ENCODE results near the gene RBMS3. TPM values are rescaled to one million over a fixed set of nuclear protein-coding genes. Genes with fewer than 3 reads are reported as not detected.

Gene RBMS3
- total RNA-seq, 1 experiment from 2014 or later = 8.7 TPM

DNA sequence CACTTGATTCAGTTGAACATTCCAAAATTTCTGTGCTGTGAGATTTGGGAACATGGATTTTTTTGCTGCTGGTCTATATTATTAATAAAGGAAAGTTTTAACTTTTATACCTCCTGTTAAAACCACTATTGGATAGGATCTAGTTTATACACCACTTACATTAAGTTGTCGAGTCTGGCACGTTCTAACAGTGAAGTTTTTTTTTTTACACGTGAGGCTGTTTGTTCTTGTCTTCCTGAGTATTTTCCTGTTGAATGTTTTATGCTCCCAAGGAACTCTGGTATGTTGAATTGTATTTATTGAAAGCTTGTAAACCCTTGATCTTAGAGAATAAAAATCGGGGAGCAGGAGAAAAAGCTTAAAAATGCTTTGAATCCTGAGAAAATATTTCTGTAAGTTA is 338.8 kb downstream of the RBMS3 start:
- H3K9me3 Mint-ChIP-seq = no peaks in the 10 kb centered on the region
- H3K27me3 Mint-ChIP-seq (ENCODE audit: low read depth) = no peaks in the 10 kb centered on the region
- ChIA-PET POLR2A (no interaction called here), CTCF (no interaction called here)
- H3K27ac Mint-ChIP-seq = no peak overlapping the region
- H3K4me1 Mint-ChIP-seq = peaks cover 6% of the 10 kb centered on the region
- ATAC-seq (no peak), DNase-seq (ENCODE audit: low spot score) (no peak)
- H3K4me3 Mint-ChIP-seq = no peak overlapping the region
- TF ChIP-seq, protein P1, sequence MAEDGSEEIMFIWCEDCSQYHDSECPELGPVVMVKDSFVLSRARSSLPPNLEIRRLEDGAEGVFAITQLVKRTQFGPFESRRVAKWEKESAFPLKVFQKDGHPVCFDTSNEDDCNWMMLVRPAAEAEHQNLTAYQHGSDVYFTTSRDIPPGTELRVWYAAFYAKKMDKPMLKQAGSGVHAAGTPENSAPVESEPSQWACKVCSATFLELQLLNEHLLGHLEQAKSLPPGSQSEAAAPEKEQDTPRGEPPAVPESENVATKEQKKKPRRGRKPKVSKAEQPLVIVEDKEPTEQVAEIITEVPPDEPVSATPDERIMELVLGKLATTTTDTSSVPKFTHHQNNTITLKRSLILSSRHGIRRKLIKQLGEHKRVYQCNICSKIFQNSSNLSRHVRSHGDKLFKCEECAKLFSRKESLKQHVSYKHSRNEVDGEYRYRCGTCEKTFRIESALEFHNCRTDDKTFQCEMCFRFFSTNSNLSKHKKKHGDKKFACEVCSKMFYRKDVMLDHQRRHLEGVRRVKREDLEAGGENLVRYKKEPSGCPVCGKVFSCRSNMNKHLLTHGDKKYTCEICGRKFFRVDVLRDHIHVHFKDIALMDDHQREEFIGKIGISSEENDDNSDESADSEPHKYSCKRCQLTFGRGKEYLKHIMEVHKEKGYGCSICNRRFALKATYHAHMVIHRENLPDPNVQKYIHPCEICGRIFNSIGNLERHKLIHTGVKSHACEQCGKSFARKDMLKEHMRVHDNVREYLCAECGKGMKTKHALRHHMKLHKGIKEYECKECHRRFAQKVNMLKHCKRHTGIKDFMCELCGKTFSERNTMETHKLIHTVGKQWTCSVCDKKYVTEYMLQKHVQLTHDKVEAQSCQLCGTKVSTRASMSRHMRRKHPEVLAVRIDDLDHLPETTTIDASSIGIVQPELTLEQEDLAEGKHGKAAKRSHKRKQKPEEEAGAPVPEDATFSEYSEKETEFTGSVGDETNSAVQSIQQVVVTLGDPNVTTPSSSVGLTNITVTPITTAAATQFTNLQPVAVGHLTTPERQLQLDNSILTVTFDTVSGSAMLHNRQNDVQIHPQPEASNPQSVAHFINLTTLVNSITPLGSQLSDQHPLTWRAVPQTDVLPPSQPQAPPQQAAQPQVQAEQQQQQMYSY (CRISPR knock-in tag; IDR thresholded peaks at IDR 0.05) = no peak
- TF ChIP-seq, protein P2, sequence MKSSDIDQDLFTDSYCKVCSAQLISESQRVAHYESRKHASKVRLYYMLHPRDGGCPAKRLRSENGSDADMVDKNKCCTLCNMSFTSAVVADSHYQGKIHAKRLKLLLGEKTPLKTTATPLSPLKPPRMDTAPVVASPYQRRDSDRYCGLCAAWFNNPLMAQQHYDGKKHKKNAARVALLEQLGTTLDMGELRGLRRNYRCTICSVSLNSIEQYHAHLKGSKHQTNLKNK (CRISPR knock-in tag; IDR thresholded peaks at IDR 0.05) = no peak
- no peak for TF ChIP-seq EMX1 (CRISPR knock-in tag; IDR thresholded peaks at IDR 0.05)
- no peak for TF ChIP-seq NR1H2 (CRISPR knock-in tag; IDR thresholded peaks at IDR 0.05)
- TF ChIP-seq, protein P3, sequence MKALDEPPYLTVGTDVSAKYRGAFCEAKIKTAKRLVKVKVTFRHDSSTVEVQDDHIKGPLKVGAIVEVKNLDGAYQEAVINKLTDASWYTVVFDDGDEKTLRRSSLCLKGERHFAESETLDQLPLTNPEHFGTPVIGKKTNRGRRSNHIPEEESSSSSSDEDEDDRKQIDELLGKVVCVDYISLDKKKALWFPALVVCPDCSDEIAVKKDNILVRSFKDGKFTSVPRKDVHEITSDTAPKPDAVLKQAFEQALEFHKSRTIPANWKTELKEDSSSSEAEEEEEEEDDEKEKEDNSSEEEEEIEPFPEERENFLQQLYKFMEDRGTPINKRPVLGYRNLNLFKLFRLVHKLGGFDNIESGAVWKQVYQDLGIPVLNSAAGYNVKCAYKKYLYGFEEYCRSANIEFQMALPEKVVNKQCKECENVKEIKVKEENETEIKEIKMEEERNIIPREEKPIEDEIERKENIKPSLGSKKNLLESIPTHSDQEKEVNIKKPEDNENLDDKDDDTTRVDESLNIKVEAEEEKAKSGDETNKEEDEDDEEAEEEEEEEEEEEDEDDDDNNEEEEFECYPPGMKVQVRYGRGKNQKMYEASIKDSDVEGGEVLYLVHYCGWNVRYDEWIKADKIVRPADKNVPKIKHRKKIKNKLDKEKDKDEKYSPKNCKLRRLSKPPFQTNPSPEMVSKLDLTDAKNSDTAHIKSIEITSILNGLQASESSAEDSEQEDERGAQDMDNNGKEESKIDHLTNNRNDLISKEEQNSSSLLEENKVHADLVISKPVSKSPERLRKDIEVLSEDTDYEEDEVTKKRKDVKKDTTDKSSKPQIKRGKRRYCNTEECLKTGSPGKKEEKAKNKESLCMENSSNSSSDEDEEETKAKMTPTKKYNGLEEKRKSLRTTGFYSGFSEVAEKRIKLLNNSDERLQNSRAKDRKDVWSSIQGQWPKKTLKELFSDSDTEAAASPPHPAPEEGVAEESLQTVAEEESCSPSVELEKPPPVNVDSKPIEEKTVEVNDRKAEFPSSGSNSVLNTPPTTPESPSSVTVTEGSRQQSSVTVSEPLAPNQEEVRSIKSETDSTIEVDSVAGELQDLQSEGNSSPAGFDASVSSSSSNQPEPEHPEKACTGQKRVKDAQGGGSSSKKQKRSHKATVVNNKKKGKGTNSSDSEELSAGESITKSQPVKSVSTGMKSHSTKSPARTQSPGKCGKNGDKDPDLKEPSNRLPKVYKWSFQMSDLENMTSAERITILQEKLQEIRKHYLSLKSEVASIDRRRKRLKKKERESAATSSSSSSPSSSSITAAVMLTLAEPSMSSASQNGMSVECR (CRISPR knock-in tag; IDR thresholded peaks at IDR 0.05; ENCODE audit: borderline replicate concordance) = no peak
- TF ChIP-seq, protein P4, sequence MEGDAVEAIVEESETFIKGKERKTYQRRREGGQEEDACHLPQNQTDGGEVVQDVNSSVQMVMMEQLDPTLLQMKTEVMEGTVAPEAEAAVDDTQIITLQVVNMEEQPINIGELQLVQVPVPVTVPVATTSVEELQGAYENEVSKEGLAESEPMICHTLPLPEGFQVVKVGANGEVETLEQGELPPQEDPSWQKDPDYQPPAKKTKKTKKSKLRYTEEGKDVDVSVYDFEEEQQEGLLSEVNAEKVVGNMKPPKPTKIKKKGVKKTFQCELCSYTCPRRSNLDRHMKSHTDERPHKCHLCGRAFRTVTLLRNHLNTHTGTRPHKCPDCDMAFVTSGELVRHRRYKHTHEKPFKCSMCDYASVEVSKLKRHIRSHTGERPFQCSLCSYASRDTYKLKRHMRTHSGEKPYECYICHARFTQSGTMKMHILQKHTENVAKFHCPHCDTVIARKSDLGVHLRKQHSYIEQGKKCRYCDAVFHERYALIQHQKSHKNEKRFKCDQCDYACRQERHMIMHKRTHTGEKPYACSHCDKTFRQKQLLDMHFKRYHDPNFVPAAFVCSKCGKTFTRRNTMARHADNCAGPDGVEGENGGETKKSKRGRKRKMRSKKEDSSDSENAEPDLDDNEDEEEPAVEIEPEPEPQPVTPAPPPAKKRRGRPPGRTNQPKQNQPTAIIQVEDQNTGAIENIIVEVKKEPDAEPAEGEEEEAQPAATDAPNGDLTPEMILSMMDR (IDR thresholded peaks at IDR 0.05) = no peak
- TF ChIP-seq, protein P5, sequence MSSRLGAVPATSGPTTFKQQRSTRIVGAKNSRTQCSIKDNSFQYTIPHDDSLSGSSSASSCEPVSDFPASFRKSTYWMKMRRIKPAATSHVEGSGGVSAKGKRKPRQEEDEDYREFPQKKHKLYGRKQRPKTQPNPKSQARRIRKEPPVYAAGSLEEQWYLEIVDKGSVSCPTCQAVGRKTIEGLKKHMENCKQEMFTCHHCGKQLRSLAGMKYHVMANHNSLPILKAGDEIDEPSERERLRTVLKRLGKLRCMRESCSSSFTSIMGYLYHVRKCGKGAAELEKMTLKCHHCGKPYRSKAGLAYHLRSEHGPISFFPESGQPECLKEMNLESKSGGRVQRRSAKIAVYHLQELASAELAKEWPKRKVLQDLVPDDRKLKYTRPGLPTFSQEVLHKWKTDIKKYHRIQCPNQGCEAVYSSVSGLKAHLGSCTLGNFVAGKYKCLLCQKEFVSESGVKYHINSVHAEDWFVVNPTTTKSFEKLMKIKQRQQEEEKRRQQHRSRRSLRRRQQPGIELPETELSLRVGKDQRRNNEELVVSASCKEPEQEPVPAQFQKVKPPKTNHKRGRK (CRISPR knock-in tag; IDR thresholded peaks at IDR 0.05; ENCODE audit: borderline replicate concordance) = no peak
- no peaks in the 10 kb centered on the region for H3K36me3 Mint-ChIP-seq

DNA sequence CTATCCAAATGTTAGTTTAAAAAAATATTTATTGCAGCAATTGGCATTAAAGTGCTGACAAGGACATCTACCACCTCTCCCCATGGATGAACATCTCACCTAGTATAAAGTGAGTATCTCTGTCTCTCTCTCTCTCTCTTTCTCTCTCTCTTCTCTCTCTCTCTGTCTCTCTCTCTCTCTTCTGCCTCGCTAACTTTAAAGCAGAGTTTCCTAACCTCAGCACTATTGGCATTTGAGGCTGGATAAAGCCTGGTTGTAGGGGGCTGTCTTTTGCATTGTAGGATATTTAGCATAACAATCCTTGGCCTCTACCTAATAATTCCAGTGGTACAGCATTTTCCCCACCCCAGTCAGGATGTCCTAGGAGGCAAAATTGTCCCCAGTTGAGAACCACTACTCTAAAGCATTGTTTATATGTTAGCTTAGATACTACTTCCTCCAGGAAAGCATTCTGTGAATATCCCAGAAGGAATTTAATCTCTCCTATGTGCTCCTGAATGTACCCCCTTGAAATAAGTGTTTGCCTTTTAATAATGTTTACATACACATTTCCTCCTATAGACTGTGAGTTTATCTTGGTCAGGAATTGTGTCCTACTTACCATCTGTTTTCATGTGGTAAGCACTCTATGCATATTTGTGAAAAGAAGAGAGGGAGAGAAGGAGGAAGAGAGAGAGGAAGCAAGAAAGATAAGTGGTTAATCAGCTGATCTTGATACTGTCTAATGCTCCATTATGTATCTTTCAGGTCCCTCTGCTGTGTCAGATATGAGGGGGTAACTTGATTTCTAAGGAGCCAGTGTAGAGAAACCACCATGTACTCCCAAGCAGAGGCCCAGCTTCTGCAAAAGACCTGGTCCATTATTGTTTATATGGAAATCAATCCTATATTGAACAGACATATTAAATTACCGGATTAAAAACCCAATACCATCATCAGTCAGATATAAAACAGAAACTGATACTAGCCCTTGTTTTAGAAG is 346.6 kb downstream of the RBMS3 start:
- Mint-ChIP-seq H3K4me1 (peaks cover 36% of the 10 kb centered on the region), H3K36me3 (no peaks in the 10 kb centered on the region), H3K4me3 (no peak overlapping the region), H3K27me3 (ENCODE audit: low read depth) (no peaks in the 10 kb centered on the region), H3K9me3 (no peaks in the 10 kb centered on the region), H3K27ac (no peak overlapping the region)
- TF ChIP-seq, protein P6, sequence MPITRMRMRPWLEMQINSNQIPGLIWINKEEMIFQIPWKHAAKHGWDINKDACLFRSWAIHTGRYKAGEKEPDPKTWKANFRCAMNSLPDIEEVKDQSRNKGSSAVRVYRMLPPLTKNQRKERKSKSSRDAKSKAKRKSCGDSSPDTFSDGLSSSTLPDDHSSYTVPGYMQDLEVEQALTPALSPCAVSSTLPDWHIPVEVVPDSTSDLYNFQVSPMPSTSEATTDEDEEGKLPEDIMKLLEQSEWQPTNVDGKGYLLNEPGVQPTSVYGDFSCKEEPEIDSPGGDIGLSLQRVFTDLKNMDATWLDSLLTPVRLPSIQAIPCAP (CRISPR knock-in tag; IDR thresholded peaks at IDR 0.05) = no peak
- TF ChIP-seq NFYB (CRISPR knock-in tag; conservative IDR thresholded peaks at IDR 0.05; ENCODE audit: low read depth) (no peak), ZNF317 (CRISPR knock-in tag; IDR thresholded peaks at IDR 0.05; ENCODE audit: borderline replicate concordance, low read depth) (no peak)
- ChIA-PET POLR2A (interaction anchor here (0.6 kb wide), 1 partner anchor 239 kb away, joined by 7 read pairs; no protein-coding TSS in a partner anchor), CTCF (no interaction called here)
- ATAC-seq = peak; percentile 72
- no peak for DNase-seq (ENCODE audit: low spot score)

Data from WTC11 (cell line).